ENCODE measurements around the gene STOX1. TPM values are rescaled to one million over a fixed set of nuclear protein-coding genes. Genes with fewer than 3 reads are reported as not detected.

Gene STOX1
- total RNA-seq, 1 experiment from 2014 or later = 0.16 TPM

GRCh38 chr10:68877482-68878110, 50.3 kb downstream of the STOX1 start:
- TF ChIP-seq, protein P1, sequence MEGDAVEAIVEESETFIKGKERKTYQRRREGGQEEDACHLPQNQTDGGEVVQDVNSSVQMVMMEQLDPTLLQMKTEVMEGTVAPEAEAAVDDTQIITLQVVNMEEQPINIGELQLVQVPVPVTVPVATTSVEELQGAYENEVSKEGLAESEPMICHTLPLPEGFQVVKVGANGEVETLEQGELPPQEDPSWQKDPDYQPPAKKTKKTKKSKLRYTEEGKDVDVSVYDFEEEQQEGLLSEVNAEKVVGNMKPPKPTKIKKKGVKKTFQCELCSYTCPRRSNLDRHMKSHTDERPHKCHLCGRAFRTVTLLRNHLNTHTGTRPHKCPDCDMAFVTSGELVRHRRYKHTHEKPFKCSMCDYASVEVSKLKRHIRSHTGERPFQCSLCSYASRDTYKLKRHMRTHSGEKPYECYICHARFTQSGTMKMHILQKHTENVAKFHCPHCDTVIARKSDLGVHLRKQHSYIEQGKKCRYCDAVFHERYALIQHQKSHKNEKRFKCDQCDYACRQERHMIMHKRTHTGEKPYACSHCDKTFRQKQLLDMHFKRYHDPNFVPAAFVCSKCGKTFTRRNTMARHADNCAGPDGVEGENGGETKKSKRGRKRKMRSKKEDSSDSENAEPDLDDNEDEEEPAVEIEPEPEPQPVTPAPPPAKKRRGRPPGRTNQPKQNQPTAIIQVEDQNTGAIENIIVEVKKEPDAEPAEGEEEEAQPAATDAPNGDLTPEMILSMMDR (IDR thresholded peaks at IDR 0.05; ENCODE audit: unreplicated experiment) = no peak
- DNase-seq (ENCODE audit: unreplicated experiment) = no peak
- CTCF ChIA-PET = no interaction called here
- Mint-ChIP-seq H3K9me3 (ENCODE audit: unreplicated experiment) (no peaks in the 10 kb centered on the region), H3K36me3 (ENCODE audit: insufficient read depth, unreplicated experiment) (no peaks in the 10 kb centered on the region), H3K27me3 (ENCODE audit: insufficient read depth, unreplicated experiment) (peaks cover 11% of the 10 kb centered on the region), H3K4me1 (ENCODE audit: insufficient read depth, unreplicated experiment) (no peaks in the 10 kb centered on the region), H3K27ac (ENCODE audit: low read depth, unreplicated experiment) (no peak overlapping the region), H3K4me3 (ENCODE audit: unreplicated experiment) (no peak overlapping the region)
- POLR2A ChIA-PET = no interaction called here
- no TSS peak for BruUV-seq (replicated peaks)
- intact Hi-C loops (cut with micrococcal nuclease) = no loop called here

DNA sequence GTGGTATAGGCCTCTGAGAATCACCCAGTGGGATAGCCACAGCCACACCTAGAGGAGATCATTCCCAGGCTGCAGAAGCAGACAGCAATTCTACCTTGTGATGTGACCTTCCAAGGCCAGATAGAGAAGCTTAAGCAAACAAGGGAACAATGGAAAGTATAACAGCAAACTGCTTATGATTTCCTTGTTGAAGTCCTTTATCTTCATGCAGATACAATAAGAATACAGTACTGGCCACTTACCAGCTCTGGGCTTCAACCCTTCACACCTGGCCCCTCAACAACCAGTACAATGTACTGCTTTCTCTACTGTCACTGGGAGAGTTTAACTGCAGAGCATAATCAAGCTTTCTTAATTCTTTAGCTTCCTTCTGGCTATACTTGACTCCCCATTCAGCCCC, 51.2 kb downstream of the STOX1 start:
- CTCF ChIA-PET = no interaction called here
- no peak overlapping the region for H3K27ac Mint-ChIP-seq (ENCODE audit: low read depth, unreplicated experiment)
- intact Hi-C loops (cut with micrococcal nuclease) = no loop called here
- POLR2A ChIA-PET = no interaction called here
- DNase-seq (ENCODE audit: unreplicated experiment) = no peak
- H3K9me3 Mint-ChIP-seq (ENCODE audit: unreplicated experiment) = no peaks in the 10 kb centered on the region
- no peak overlapping the region for H3K4me3 Mint-ChIP-seq (ENCODE audit: unreplicated experiment)
- no peaks in the 10 kb centered on the region for H3K4me1 Mint-ChIP-seq (ENCODE audit: insufficient read depth, unreplicated experiment)
- H3K36me3 Mint-ChIP-seq (ENCODE audit: insufficient read depth, unreplicated experiment) = no peaks in the 10 kb centered on the region
- BruUV-seq (replicated peaks) = no TSS peak
- peaks cover 11% of the 10 kb centered on the region for H3K27me3 Mint-ChIP-seq (ENCODE audit: insufficient read depth, unreplicated experiment)
- TF ChIP-seq, protein P1 (IDR thresholded peaks at IDR 0.05; ENCODE audit: unreplicated experiment) = no peak

DNA sequence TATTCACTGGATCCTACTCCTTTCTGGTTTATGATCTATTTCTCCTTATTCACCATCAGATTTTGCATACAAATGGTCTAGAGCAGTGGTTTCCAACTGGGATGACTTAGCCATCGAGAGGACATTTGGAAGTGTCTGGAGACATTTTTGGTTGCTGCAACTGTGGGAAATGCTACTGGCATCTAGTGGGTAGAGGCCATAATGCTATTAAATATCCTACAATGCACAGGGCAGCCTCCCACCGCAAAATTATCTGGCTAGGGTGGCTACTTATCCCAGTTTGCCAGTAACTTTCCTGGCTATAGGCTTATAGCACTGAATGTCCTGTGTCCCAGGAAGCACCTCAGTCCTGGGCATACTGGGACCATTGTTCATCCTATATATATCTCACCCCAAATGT, 52.3 kb downstream of the STOX1 start:
- CTCF ChIA-PET = no interaction called here
- BruUV-seq (replicated peaks) = no TSS peak
- no peak for DNase-seq (ENCODE audit: unreplicated experiment)
- Mint-ChIP-seq H3K27ac (ENCODE audit: low read depth, unreplicated experiment) (no peak overlapping the region), H3K27me3 (ENCODE audit: insufficient read depth, unreplicated experiment) (peaks cover 11% of the 10 kb centered on the region), H3K4me3 (ENCODE audit: unreplicated experiment) (no peak overlapping the region), H3K4me1 (ENCODE audit: insufficient read depth, unreplicated experiment) (no peaks in the 10 kb centered on the region), H3K9me3 (ENCODE audit: unreplicated experiment) (no peaks in the 10 kb centered on the region), H3K36me3 (ENCODE audit: insufficient read depth, unreplicated experiment) (no peaks in the 10 kb centered on the region)
- TF ChIP-seq, protein P1 (IDR thresholded peaks at IDR 0.05; ENCODE audit: unreplicated experiment) = no peak
- POLR2A ChIA-PET = no interaction called here
- intact Hi-C loops (cut with micrococcal nuclease) = no loop called here

DNA sequence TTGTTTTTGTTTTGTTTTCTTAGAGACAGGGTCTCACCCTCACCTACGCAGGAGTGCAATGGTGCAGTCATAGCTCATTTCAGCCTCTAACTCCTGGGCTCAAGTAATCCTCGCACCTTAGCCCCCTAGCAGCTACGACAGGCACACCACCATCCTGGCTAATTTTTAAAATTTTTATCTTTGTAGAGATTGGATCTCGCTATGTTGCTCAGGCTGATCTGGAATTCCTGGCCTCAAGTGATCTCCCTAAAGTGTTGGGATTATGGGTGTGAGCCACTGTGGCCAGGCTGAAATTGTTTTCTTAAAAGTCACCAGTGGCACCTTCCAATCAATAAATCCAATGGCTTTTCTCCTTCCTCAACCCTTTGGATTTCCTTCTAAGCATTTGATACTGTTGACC, 52.9 kb downstream of the STOX1 start:
- no peak overlapping the region for H3K4me3 Mint-ChIP-seq (ENCODE audit: unreplicated experiment)

More for the DNA sequence above, 52.9 kb downstream of the STOX1 start:
- TF ChIP-seq, protein P1 (IDR thresholded peaks at IDR 0.05; ENCODE audit: unreplicated experiment) = no peak
- CTCF ChIA-PET = no interaction called here
- intact Hi-C loops (cut with micrococcal nuclease) = no loop called here
- Mint-ChIP-seq H3K36me3 (ENCODE audit: insufficient read depth, unreplicated experiment) (no peaks in the 10 kb centered on the region), H3K27me3 (ENCODE audit: insufficient read depth, unreplicated experiment) (peaks cover 11% of the 10 kb centered on the region), H3K9me3 (ENCODE audit: unreplicated experiment) (no peaks in the 10 kb centered on the region), H3K27ac (ENCODE audit: low read depth, unreplicated experiment) (no peak overlapping the region), H3K4me1 (ENCODE audit: insufficient read depth, unreplicated experiment) (no peaks in the 10 kb centered on the region)
- no peak for DNase-seq (ENCODE audit: unreplicated experiment)
- no TSS peak for BruUV-seq (replicated peaks)
- POLR2A ChIA-PET = no interaction called here

Data from MCF 10A (cell line).